ENCODE measurements around the gene KIF14.
A peak's percentile ranks its signal among the peaks of the same experiment; 100 is the strongest.
"Not testable (repeated sequence)": the region's sequence is repeated elsewhere in the genome, so short reads cannot be mapped to it uniquely, and the experiment has no call there.

Gene KIF14

GRCh38 chr1:200542162-200542561, 78.4 kb downstream of the KIF14 start:
- DNase-seq = no peak

GRCh38 chr1:200540281-200540680, 80.3 kb downstream of the KIF14 start:
- DNase-seq = no peak

DNA sequence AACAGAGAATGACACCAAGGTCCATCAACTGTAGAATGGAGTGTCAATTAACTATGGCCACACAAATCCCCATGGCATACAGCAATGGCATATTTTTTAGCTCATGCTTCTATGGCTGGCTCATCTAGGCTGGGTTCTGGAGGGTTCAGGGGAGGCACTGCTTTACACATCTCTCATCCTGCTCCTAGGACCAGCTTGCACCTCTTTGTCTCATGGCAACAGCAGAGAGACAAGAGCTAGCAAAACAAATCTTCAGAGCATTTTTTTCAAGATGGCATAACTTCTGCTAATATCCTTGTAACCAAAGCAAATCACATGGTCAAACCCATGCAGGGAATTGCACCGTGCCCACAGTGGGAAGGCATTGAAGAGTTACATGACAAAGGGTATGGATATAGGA, 82.4 kb downstream of the KIF14 start:
- no peak for DNase-seq

DNA sequence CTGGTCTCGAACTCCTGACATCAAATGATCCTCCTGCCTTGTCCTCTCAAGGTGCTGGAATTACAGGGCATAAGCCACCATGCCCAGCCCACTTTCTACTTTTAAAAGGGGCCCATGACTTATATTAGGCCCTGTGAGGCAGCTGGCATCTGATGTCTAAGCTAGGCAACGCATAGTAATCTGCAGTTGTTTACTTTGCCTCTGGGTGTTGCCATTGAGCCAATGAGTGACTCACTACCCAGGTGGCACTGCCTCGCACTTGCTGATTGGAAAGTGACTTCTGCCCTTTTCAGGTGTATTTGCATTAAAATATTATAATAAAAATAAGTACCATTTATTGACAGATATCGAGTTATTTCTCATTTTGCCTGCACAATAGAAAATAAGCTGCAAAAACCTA, 84.9 kb downstream of the KIF14 start:
- peak; percentile 13 for DNase-seq

DNA sequence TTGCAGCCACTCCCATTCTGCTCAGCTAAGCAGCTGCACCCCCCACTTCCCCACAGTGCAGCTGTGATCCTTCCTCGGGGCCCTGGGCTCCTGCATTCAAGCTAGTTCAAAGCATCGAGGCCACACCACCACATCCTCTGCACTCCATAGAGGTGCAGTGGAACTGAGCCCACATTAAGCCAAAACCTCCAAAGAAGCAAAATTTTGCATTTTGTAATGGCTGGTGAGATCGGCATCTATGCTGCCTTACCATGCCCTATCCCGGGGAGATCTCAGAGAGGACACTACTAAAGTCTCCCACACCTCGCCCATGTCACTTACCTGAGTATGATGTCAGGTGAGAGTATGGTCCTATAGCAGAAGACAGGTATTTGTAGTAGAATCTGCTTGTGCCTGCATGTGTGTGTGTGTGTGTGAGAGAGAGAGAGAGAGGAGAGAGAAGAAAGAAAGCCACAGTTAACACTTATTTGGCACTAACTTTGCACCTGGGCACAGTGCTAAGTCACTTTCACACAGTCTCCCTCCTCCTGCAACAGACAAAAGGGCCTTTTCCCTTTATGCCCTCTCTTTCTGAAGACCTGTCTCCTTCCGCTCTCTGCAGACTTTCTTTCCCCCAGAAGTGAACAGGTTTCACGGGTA, 89.8 kb downstream of the KIF14 start:
- DNase-seq = peak; percentile 50

DNA sequence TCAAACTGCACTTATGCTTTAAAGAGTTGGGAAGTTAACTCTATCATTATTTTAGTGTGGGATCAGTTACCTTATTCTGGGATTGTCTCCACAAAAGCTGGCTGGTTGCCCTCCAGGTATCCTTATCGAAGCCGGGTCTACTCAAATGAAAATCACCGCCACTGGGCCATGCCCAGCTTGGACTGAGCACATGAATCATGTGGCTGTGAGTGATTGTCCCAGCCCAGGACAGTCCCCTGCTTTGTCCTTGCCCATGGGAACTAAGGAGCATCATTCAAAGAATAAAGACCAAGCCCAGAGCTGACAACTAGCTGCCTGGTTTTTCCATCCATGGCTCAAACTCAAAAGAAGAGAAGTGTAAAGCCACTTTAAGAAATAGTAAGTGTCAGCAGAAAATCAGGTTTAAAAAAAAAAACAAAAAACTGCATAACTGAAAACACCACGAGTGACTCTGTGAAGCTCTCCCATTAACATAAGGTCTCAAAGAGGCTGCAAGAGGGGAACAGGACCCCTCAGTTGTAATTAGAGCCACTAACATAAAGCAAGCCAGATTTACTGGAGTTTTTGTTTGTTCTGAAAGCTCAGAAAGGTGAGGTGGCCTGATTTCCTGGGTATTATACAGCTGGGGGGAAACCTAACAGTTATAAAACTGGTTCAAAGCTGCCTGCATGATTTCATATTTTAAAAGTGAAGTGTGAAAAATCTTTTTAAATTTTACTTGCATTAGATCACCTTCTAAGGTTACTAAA, 91.5 kb downstream of the KIF14 start:
- DNase-seq = no peak

DNA sequence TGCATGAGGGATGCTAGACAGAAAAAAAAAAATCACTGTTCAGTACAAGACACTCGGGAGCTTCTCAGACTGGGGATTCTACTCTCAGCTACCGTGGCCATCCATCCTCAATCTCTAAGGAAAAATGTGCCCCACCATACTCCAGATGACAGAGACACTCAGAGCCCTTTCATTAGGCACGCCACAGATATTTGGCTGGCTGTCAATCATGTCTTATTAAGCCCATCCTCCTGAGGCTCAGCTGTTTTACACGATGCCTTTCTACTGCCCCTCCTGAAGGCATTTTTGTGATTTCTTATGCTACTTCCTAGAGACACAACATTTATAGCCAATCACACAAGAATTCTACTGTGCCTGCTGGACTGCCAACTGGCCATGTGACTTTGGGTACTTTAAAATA, 92.9 kb downstream of the KIF14 start:
- no peak for DNase-seq

- no peak for DNase-seq
Measured at GRCh38 chr1:200526709-200527612, 93.6 kb downstream of the KIF14 start.

DNA sequence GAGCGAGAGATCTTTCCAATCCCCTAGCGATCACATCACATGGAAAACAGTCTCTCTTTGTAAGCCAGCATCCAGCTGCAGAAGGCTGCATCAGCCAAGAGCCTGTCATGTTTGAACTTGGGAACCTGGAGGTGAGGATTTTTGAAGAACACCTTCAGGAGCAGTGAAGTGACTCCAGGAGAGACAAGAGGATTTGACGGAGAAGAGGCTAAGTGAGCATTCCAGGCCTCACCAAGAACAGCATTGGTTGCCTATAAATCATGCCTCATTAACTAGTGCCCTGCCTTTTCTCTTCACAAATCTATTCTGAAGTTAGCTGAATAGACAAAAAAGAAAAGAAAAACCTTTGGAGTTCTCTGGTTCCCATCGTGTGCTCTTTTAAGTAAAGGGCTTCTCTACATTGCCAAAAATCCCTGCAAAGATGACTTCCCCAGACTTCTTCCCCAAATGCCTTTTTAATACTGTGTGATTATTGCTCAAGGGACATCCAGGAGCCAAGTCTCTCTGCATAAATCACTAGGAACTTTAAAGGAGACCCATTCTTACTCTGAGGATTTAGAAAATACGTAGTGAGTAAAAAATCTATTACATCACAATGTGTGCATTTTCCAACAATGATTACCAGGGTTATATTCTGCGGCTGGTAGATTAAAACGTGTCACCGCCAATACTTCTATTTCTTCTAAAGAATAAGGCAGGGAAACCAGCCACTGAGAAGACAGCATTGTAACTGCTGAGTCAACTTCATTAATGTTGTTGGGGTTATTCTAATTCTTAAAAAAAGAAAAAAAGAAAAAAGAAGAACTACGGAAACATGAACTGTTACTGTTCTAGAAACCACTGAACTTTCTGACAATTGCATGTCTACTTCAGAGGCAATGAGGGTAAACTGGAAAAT, 95.2 kb downstream of the KIF14 start:
- no peak for DNase-seq

DNA sequence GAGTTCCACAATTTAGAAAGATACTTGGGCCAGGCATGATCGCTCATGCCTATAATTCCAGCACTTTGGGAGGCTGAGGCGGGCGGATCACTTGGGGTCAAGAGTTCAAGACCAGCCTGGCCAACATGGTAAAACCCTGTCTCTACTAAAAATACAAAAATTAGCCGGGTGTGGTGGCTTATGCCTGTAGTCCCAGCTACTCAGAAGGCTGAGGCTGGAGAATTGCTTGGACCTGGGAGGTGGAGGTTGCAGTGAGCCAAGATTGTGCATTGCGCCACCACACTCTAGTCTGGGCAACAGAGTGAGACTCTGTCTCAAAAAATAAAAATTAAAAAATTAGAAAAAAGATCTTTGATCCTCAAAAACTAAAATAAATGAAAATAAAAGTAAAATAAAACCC, 96.0 kb downstream of the KIF14 start:
- DNase-seq = not testable (repeated sequence)

DNA sequence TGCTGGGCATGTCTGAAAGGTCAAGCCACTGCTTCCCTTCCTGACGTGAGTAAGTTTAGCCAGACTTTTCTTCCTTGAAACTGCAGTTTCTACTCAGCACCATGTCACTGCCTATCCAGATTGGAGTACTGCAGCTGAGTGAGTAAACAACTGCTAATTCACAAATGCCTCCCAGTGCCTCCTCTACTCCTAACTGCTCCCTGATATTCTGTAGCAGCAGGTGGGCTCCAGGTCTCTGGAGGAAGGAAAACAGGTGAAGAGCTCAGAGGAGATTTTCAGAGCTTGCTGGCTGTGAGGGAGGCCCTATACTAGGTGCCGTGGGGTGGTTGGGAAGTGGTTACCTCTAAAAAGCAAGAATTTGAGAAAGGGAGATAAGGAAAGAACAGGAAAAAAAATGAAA, 96.5 kb downstream of the KIF14 start:
- no peak for DNase-seq

DNA sequence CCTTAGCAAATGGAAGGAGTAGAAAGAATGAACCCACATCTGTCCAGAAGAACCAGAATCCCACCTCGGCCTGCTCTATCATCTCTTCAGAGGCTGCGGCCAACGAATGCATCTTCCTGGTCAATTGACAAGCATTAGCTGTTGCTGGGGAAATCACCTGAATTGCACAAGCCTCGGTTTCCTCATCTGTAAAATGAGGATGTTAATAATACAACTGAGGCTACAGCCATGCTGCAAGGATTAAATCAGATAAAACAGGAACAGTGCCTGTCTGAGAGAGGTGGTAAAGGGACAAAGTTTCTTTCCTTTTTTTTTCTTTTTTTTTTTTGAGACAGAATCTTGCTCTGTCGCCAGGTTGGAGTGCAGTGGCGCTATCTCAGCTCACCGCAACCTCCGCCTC, 99.8 kb downstream of the KIF14 start:
- DNase-seq = no peak

- DNase-seq = no peak
Measured at GRCh38 chr1:200518524-200518923, 102.0 kb downstream of the KIF14 start.

DNA sequence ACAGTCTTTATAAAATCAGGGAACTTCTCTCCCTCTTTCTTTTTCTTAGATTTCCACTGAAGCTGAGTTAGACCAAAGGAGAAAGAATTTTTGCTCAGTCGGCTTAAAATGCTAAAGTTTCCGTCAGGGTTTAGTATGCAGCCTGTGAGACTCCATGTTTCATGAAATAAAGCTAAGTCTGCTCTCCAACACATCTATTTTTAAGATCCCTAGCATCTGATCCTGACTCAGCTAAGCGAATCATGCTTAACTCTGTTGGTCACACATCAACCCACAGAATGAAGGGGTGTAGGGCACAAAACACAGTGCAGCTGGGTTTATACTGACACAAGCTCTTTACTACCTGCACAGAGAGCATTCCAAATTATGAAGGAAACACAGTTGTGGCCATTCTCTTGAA, 108.4 kb downstream of the KIF14 start:
- DNase-seq = no peak

DNA sequence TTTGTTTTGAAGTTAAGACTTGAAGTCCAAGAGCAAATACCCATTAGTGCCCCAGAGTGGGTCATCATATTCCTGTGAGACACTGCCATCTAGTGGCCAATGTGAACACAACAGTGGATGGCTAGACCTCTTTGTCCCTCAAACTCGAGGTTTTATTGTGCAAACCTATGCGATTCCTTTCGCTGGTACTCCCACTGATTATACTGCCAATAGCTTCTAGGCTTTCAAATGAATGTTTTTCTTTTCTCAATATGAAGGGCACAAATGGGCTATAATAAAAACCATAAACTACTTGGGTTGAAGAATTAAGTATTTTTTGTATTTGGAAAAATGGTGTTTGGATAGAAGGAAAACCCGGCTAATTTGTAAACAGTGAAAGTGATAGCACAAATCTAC, 110.3 kb downstream of the KIF14 start:
- peak; percentile 73 for DNase-seq

DNA sequence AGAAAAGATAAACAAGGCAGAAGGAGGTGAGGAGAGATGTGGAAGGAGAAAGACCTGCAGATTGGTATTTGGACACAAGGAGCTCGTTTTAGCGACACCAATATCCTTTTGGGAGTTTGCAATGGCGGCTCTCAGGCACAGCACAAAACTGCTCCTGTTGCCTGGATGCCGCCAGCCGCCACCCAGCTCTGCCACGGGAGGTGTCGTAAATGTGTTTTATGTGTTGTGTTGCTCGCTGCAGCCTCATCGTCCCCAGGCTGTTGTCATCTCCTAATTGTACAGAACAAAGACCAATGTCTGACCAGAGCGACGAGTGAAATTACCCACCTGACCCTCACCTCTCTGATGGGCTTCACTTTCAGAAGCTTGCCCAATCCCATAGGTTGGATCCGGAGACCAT, 114.1 kb downstream of the KIF14 start:
- no peak for DNase-seq

GRCh38 chr1:200505257-200505656, 115.3 kb downstream of the KIF14 start:
- no peak for DNase-seq

Measured in CD4-positive, alpha-beta T cell treated with Interleukin-21 for 1 hour (primary cell).